HL-60 (cell line): ENCODE results near the gene CD44.

ENCODE experiments used
- GABPA ChIP-seq: IDR thresholded peaks from 2 replicates; pipeline ENCODE4 v1.6.1; 2012; ENCODE audit warnings: low read depth
- POLR2AphosphoS5 ChIP-seq: IDR thresholded peaks from 2 replicates; pipeline ENCODE4 v1.6.1; 2012; ENCODE audit warnings: low read depth
- SPI1 ChIP-seq: IDR thresholded peaks from 2 replicates; pipeline ENCODE4 v1.6.1; 2012; ENCODE audit warnings: low read depth, mild to moderate bottlenecking, borderline replicate concordance
- TF ChIP-seq, protein P1 (sequence below): IDR thresholded peaks from one replicate; pipeline ENCODE4 v1.5.1; 2011; ENCODE audit warnings: low read length, control low read depth, inconsistent platforms; ENCODE audit not compliant: insufficient read depth

DNA sequence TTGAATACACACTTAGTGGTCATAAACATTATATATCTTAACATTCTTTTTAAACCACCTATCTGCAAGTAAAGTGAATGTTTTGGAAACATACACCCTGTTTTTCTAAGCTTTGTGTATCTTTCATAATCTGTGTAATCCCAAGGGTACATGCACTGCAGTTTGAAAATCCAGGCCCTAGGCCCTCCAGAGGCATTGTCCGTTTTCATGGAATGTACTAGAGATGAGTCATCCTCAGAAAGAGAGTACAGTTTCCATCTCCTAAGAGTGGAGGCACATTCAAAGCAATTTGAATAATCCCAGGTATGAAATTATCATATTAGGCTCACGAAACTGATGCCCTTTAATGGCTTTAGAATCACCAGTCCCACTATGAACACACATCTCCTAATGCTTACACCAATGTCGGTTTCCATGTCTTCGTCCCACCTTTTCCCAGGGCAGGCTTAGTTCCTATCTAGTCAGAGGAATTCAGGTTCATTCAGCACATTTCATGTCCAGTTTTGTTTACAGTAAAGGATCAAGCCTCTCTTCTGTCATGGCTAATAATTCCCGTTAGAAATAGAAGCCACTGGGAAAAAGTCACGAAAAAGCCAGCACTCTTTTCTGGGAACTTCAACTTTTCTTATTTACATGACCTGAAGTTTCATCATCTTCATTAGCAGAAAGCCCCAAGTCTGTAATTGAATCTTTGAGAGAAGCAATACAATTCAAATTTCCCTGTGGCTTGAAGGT is 39.5 kb upstream of the CD44 start:
- no peak for TF ChIP-seq POLR2AphosphoS5
- TF ChIP-seq, protein P1, sequence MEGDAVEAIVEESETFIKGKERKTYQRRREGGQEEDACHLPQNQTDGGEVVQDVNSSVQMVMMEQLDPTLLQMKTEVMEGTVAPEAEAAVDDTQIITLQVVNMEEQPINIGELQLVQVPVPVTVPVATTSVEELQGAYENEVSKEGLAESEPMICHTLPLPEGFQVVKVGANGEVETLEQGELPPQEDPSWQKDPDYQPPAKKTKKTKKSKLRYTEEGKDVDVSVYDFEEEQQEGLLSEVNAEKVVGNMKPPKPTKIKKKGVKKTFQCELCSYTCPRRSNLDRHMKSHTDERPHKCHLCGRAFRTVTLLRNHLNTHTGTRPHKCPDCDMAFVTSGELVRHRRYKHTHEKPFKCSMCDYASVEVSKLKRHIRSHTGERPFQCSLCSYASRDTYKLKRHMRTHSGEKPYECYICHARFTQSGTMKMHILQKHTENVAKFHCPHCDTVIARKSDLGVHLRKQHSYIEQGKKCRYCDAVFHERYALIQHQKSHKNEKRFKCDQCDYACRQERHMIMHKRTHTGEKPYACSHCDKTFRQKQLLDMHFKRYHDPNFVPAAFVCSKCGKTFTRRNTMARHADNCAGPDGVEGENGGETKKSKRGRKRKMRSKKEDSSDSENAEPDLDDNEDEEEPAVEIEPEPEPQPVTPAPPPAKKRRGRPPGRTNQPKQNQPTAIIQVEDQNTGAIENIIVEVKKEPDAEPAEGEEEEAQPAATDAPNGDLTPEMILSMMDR, result no peak
- TF ChIP-seq GABPA, result no peak
- no peak for TF ChIP-seq SPI1
